ENCODE data around the gene CEACAM19. TPM values are rescaled to one million over a fixed set of nuclear protein-coding genes. Genes with fewer than 3 reads are reported as not detected.

Gene CEACAM19
- total and polyA plus RNA-seq, 2 donors (not counting 3 experiments of a cell fraction or from before 2014, with no cell fraction given), result 9.9 to 14.5 TPM

GRCh38 chr19:44653343-44653742 is 17.9 kb upstream of the CEACAM19 start:
- ChIA-PET POLR2A (no interaction called here), CTCF (interaction anchor here (1.5 to 13.3 kb wide), 6 partner anchors 43 to 188 kb away, joined by 3 to 272 read pairs (median 6); no protein-coding TSS in a partner anchor)
- dilution Hi-C loops (cut with MboI; ENCODE audit: extremely low pct_ligation_motif_present, low sequenced_read_pairs), result no loop called here
- DNase-seq (ENCODE audit: low read depth, low spot score), result no peak
- intact Hi-C loops (cut with micrococcal nuclease), result no loop called here
- H3K4me1 ChIP-seq (ENCODE audit: control insufficient read depth, extremely low read depth, insufficient read depth, low read length), result peaks cover 7% of the 10 kb centered on the region
- no peak overlapping the region for H2AFZ ChIP-seq (ENCODE audit: low read depth, low read length)
- H3K9ac ChIP-seq (replicated peaks; ENCODE audit: extremely low read depth, insufficient read depth, low read length), result no peak overlapping the region
- H4K20me1 ChIP-seq (replicated peaks; ENCODE audit: control insufficient read depth, extremely low read depth, insufficient read depth, low read length), result no peaks in the 10 kb centered on the region
- no peak overlapping the region for H3K27ac ChIP-seq (ENCODE audit: insufficient read depth, low read depth, low read length)
- peaks cover 46 to 49% of the 10 kb centered on the region in 2 experiments for H3K36me3 ChIP-seq (ENCODE audit: control insufficient read depth in 2 of 2, extremely low read depth in 1 of 2, insufficient read depth in 2 of 2, low read length in 2 of 2)
- peaks cover 42% of the 10 kb centered on the region for H3K79me2 ChIP-seq (ENCODE audit: control insufficient read depth, insufficient read depth, low read length)
- TF ChIP-seq MAX (IDR thresholded peaks at IDR 0.05; ENCODE audit: insufficient read depth, insufficient read length) (no peak), EZH2 (IDR thresholded peaks at IDR 0.05; ENCODE audit: borderline replicate concordance, low read depth, low read length, severe bottlenecking) (no peak), GATA2 (IDR thresholded peaks at IDR 0.05; ENCODE audit: insufficient read depth, insufficient read length, low read depth, low read length) (no peak), POLR2AphosphoS5 (IDR thresholded peaks at IDR 0.05; ENCODE audit: insufficient read depth, low read depth, low read length) (no peak), MYC (IDR thresholded peaks at IDR 0.05; ENCODE audit: low read depth, low read length) (no peak), FOS (IDR thresholded peaks at IDR 0.05; ENCODE audit: borderline replicate concordance, insufficient read depth, low read length) (no peak), JUN (IDR thresholded peaks at IDR 0.05; ENCODE audit: borderline replicate concordance, insufficient read depth, insufficient read length, low read depth) (no peak), POLR2A (IDR thresholded peaks at IDR 0.05; ENCODE audit: low read depth, low read length) (no peak)
- TF ChIP-seq, protein P1, sequence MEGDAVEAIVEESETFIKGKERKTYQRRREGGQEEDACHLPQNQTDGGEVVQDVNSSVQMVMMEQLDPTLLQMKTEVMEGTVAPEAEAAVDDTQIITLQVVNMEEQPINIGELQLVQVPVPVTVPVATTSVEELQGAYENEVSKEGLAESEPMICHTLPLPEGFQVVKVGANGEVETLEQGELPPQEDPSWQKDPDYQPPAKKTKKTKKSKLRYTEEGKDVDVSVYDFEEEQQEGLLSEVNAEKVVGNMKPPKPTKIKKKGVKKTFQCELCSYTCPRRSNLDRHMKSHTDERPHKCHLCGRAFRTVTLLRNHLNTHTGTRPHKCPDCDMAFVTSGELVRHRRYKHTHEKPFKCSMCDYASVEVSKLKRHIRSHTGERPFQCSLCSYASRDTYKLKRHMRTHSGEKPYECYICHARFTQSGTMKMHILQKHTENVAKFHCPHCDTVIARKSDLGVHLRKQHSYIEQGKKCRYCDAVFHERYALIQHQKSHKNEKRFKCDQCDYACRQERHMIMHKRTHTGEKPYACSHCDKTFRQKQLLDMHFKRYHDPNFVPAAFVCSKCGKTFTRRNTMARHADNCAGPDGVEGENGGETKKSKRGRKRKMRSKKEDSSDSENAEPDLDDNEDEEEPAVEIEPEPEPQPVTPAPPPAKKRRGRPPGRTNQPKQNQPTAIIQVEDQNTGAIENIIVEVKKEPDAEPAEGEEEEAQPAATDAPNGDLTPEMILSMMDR (IDR thresholded peaks at IDR 0.05; ENCODE audit: extremely low read depth in 1 of 2, insufficient read depth in 1 of 2, low read depth in 1 of 2, low read length in 2 of 2), result no peak
- BruUV-seq (replicated peaks), result no TSS peak
- H3K4me2 ChIP-seq (ENCODE audit: insufficient read depth, low read length), result no peak overlapping the region
- FAIRE-seq, result no peak
- no peak overlapping the region for H3K4me3 ChIP-seq (replicated peaks in 1 of 3; ENCODE audit: insufficient read depth in 1 of 3, low read depth in 1 of 3, low read length in 3 of 3)
- no peaks in the 10 kb centered on the region for H3K27me3 ChIP-seq (ENCODE audit: control insufficient read depth in 2 of 2, insufficient read depth in 2 of 2, low read length in 2 of 2)
- H3K9me1 ChIP-seq (replicated peaks; ENCODE audit: control insufficient read depth, extremely low read depth, insufficient read depth, low read length), result no peaks in the 10 kb centered on the region
- H3K9me3 ChIP-seq (replicated peaks; ENCODE audit: control insufficient read depth, insufficient read depth, low read length), result no peaks in the 10 kb centered on the region
